OCI-LY7 (cell line): Measurements from ENCODE around the gene FMC1. TPM values are rescaled to one million over a fixed set of nuclear protein-coding genes. Genes with fewer than 3 reads are reported as not detected.
"Not testable (repeated sequence)": the region's sequence is repeated elsewhere in the genome, so short reads cannot be mapped to it uniquely, and the experiment has no call there.

Source experiments
- BruUV-seq: library from RNA; stranded (reverse); fragments of 400-500 nt; replicated peaks from 2 replicates; lab custom pipeline; 2021; lab: Mats Ljungman, UMichigan
- CTCF ChIA-PET: fragments of 300-600 bp; sonication (Branson Sonifier 250); formaldehyde crosslinking; loops from one replicate; lab custom pipeline; 2022; ENCODE audit warnings: antibody characterized with exemption; ENCODE audit not compliant: unreplicated experiment; lab: Charles Lee
- POLR2A ChIA-PET: fragments of 300-600 bp; sonication (Branson Sonifier 250); formaldehyde crosslinking; loops from one replicate; lab custom pipeline; 2022; ENCODE audit warnings: antibody characterized with exemption; lab: Charles Lee
- DNase-seq: peaks from one replicate; pipeline ENCODE4 v3.0.0-alpha.2; 2015; ENCODE audit warnings: low spot score
- H2AFZ ChIP-seq: fragments of 200-600 bp; sonication (generic), shearing (Covaris generic); 2 replicates; pipeline ENCODE4 v1.6.1; 2014; ENCODE audit warnings: mild to moderate bottlenecking, antibody characterized with exemption, low read length, moderate library complexity
- H3K27ac ChIP-seq: fragments of 200-600 bp; sonication (generic); 2 replicates; pipeline ENCODE4 v1.5.1; 2014; ENCODE audit warnings: mixed run types, low read depth, mild to moderate bottlenecking, moderate library complexity, low read length, inconsistent platforms; ENCODE audit not compliant: poor library complexity, severe bottlenecking
- H3K36me3 ChIP-seq: fragments of 200-600 bp; sonication (generic); 2 replicates; pipeline ENCODE4 v1.6.1; 2014; ENCODE audit warnings: mild to moderate bottlenecking, antibody characterized with exemption, low read length, moderate library complexity, mixed read lengths; ENCODE audit not compliant: insufficient read depth
- H3K4me1 ChIP-seq: fragments of 200-600 bp; sonication (generic); 2 replicates; pipeline ENCODE4 v1.5.1; 2014; ENCODE audit warnings: mild to moderate bottlenecking, low read length; ENCODE audit not compliant: insufficient read depth, poor library complexity, severe bottlenecking
- H3K4me2 ChIP-seq: fragments of 200-600 bp; sonication (generic); 2 replicates; pipeline ENCODE4 v1.6.1; 2014; ENCODE audit warnings: mild to moderate bottlenecking, low read length
- H3K4me3 ChIP-seq: fragments of 200-600 bp; sonication (generic); 2 replicates; pipeline ENCODE4 v1.5.1; 2014; ENCODE audit warnings: mild to moderate bottlenecking, low read depth, low read length; ENCODE audit not compliant: poor library complexity, severe bottlenecking
- H3K79me2 ChIP-seq: fragments of 200-600 bp; sonication (generic); 2 replicates; pipeline ENCODE4 v1.6.1; 2016; ENCODE audit warnings: low read depth, mild to moderate bottlenecking, low read length, moderate library complexity, mixed read lengths; ENCODE audit not compliant: insufficient read depth
- H3K9me2 ChIP-seq: fragments of 200-600 bp; sonication (generic); 2 replicates; pipeline ENCODE4 v1.6.1; 2016; ENCODE audit warnings: mild to moderate bottlenecking, low read length, mixed read lengths; ENCODE audit not compliant: insufficient read depth
- H3K9me3 ChIP-seq: fragments of 200-600 bp; sonication (generic); 2 replicates; pipeline ENCODE4 v1.6.1; 2014; ENCODE audit warnings: mild to moderate bottlenecking, mixed run types, low read length, mixed read lengths
- H4K20me1 ChIP-seq: fragments of 200-600 bp; sonication (generic); 2 replicates; pipeline ENCODE4 v1.6.1; 2014; ENCODE audit warnings: mild to moderate bottlenecking, antibody characterized with exemption, low read length, moderate library complexity, mixed read lengths; ENCODE audit not compliant: insufficient read depth
- CTCF ChIP-seq: fragments of 200-600 bp; sonication (generic); conservative IDR thresholded peaks from 2 replicates; pipeline ENCODE4 v1.5.1; 2014; ENCODE audit warnings: mild to moderate bottlenecking, antibody characterized with exemption, low read length, moderate library complexity, mixed read lengths
- EZH2phosphoT487 ChIP-seq: fragments of 200-600 bp; sonication (generic); IDR thresholded peaks from 2 replicates; pipeline ENCODE4 v1.6.1; 2018; ENCODE audit warnings: low read depth, borderline replicate concordance, mild to moderate bottlenecking, mixed run types, antibody characterized with exemption, low read length, moderate library complexity, mixed read lengths
- intact Hi-C: fragments of 100-400 bp; cut with micrococcal nuclease; formaldehyde crosslinking; loops from one replicate; pipeline ENCODE4 v1.10.0; 2022; ENCODE audit not compliant: unreplicated experiment
- total RNA-seq, 2 experiments: library from RNA; depleted of rRNA in 1 of 2; stranded (reverse); fragments of >200 nt in 1 of 2; shearing (Covaris generic) in 1 of 2; gene quantifications; 2 replicates each; pipeline ENCODE4 v1.2.3, GENCODE V29; 2014 to 2022

FMC1 gene
- total RNA-seq, 2 experiments from 2014 or later: 15.1 to 19.5 TPM

DNA sequence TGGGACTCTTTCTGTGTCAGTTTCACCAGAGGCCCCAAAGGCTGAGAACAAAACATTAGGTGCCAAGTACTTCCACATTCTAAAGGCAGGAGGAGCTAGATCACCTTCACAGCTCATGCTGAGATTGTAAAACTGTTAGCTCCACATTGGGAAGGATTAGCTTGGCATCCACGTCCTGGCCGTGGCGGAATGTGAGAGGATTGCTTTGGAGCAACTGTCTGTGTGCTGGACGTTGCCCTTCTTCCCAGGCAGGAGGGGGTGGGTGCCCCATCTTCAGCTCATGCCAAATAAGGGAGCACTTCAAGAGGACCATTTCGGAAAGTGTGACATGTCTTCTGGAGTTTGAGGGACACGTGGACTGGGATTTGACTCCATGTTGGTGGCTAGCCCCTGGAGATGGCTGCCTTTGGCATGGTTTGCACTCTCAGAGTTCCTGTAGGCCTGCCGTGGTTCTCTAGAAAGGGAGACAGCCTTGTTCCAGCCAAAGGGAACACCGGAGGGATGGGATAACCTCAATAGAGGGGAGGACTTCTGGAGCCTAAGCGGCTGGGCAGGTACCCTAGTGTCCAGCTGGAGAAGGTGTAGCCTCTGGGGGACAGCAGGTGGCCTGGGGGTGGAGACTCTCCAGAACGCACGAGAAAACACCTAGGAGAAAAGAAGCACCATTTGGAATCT, 19.9 kb upstream of the FMC1 start:
- H3K79me2 ChIP-seq: no peaks in the 10 kb centered on the region
- no peaks in the 10 kb centered on the region for H4K20me1 ChIP-seq
- H3K27ac ChIP-seq: no peak overlapping the region
- intact Hi-C loops: no loop called here
- DNase-seq: peak; percentile 14
- no peaks in the 10 kb centered on the region for H3K36me3 ChIP-seq
- H2AFZ ChIP-seq: no peak overlapping the region
- H3K9me2 ChIP-seq: no peaks in the 10 kb centered on the region
- H3K4me2 ChIP-seq: no peak overlapping the region
- POLR2A ChIA-PET: no interaction called here
- H3K4me3 ChIP-seq: no peak overlapping the region
- CTCF ChIA-PET: no interaction called here
- H3K9me3 ChIP-seq: no peaks in the 10 kb centered on the region
- TF ChIP-seq CTCF: peak; percentile 52
- TF ChIP-seq EZH2phosphoT487: no peak
- no TSS peak for BruUV-seq
- H3K4me1 ChIP-seq: no peaks in the 10 kb centered on the region

- H2AFZ ChIP-seq, BruUV-seq, DNase-seq, H3K79me2 ChIP-seq, H3K27ac ChIP-seq, H3K4me2 ChIP-seq, H3K4me1 ChIP-seq, H4K20me1 ChIP-seq, POLR2A ChIA-PET, intact Hi-C loops, H3K9me2 ChIP-seq, H3K36me3 ChIP-seq, CTCF ChIA-PET, H3K9me3 ChIP-seq, H3K4me3 ChIP-seq: not testable (repeated sequence)
Measured at GRCh38 chr7:139324709-139325108, 16.4 kb upstream of the FMC1 start.

- Histone ChIP-seq H3K79me2 (no peaks in the 10 kb centered on the region), H3K9me2 (no peaks in the 10 kb centered on the region), H2AFZ (no peak overlapping the region), H3K9me3 (no peaks in the 10 kb centered on the region), H3K27ac (no peak overlapping the region), H3K4me2 (no peak overlapping the region), H4K20me1 (no peaks in the 10 kb centered on the region), H3K4me3 (no peak overlapping the region), H3K4me1 (peaks cover 5% of the 10 kb centered on the region), H3K36me3 (no peaks in the 10 kb centered on the region)
- ChIA-PET POLR2A (interaction anchor here (2.1 kb wide), 1 partner anchor 11 kb away, joined by 11 read pairs; no protein-coding TSS in a partner anchor), CTCF (no interaction called here)
- no peak for DNase-seq
- TF ChIP-seq CTCF (no peak), EZH2phosphoT487 (no peak)
- intact Hi-C loops: no loop called here
- no TSS peak for BruUV-seq
Measured at GRCh38 chr7:139328375-139328774, 12.8 kb upstream of the FMC1 start.
